ENCODE measurements around the gene HIPK4.

DNA sequence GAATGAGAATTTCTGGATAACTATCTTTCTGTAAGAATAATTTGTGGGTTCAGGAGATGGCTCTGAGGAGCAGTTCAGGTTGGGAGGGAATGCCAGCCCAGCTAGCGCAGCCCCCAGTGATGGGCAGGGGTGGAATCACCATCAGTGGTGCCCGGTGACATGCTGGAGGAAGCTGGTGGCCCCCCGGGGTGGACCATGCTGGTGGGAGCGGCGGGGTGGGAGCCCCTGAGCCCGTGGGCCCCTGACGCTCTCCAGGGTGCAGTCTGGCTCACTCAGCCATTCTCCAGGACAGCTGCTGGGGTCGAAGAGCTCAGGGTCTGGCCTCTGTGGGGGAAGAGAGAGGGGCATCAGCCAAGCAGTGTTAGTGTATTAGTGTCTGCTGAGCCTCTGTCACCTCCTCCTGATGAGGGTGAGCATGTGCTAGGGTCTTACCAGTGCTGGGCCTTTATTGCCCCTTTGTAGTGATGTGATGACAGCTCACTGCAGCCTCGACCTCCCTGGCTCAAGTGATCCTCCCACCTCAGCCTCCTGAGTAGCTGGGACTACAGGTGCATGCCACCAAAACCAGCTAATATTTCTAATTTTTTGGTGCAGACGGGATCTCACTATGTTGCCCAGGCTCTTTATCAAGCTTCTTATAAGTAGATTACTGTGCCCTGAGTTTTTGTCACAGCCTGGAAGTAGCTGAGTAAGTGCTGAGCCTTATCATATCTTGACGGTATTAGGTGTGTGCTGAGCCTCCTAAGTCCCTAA is 10.4 kb downstream of the HIPK4 start:
- TF ChIP-seq RAD21 (IDR thresholded peaks at IDR 0.05): no peak
- no peak for TF ChIP-seq JUND (IDR thresholded peaks at IDR 0.05)
- TF ChIP-seq, protein P1, sequence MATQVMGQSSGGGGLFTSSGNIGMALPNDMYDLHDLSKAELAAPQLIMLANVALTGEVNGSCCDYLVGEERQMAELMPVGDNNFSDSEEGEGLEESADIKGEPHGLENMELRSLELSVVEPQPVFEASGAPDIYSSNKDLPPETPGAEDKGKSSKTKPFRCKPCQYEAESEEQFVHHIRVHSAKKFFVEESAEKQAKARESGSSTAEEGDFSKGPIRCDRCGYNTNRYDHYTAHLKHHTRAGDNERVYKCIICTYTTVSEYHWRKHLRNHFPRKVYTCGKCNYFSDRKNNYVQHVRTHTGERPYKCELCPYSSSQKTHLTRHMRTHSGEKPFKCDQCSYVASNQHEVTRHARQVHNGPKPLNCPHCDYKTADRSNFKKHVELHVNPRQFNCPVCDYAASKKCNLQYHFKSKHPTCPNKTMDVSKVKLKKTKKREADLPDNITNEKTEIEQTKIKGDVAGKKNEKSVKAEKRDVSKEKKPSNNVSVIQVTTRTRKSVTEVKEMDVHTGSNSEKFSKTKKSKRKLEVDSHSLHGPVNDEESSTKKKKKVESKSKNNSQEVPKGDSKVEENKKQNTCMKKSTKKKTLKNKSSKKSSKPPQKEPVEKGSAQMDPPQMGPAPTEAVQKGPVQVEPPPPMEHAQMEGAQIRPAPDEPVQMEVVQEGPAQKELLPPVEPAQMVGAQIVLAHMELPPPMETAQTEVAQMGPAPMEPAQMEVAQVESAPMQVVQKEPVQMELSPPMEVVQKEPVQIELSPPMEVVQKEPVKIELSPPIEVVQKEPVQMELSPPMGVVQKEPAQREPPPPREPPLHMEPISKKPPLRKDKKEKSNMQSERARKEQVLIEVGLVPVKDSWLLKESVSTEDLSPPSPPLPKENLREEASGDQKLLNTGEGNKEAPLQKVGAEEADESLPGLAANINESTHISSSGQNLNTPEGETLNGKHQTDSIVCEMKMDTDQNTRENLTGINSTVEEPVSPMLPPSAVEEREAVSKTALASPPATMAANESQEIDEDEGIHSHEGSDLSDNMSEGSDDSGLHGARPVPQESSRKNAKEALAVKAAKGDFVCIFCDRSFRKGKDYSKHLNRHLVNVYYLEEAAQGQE (IDR thresholded peaks at IDR 0.05): no peak
- TF ChIP-seq, protein P2, sequence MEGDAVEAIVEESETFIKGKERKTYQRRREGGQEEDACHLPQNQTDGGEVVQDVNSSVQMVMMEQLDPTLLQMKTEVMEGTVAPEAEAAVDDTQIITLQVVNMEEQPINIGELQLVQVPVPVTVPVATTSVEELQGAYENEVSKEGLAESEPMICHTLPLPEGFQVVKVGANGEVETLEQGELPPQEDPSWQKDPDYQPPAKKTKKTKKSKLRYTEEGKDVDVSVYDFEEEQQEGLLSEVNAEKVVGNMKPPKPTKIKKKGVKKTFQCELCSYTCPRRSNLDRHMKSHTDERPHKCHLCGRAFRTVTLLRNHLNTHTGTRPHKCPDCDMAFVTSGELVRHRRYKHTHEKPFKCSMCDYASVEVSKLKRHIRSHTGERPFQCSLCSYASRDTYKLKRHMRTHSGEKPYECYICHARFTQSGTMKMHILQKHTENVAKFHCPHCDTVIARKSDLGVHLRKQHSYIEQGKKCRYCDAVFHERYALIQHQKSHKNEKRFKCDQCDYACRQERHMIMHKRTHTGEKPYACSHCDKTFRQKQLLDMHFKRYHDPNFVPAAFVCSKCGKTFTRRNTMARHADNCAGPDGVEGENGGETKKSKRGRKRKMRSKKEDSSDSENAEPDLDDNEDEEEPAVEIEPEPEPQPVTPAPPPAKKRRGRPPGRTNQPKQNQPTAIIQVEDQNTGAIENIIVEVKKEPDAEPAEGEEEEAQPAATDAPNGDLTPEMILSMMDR (IDR thresholded peaks at IDR 0.05; ENCODE audit: low read depth, low read length, missing input control): no peak
- TF ChIP-seq YY1 (IDR thresholded peaks at IDR 0.05): no peak

Data from liver (tissue), 3 donors.